Uterus (tissue), 2 donors: ENCODE results near the gene COL19A1.

Source experiments
- POLR2A ChIP-seq, 2 donors: fragments of 450-650 bp; IDR thresholded peaks; one replicate each; pipeline ENCODE4 v1.6.1; 2016; ENCODE audit warnings: antibody characterized with exemption in 2 of 2, mild to moderate bottlenecking in 1 of 2, moderate library complexity in 1 of 2
- TF ChIP-seq, protein P1 (sequence below), 4 experiments: fragments of 200-600 bp in 2 of 4; fragments of 450-650 bp in 2 of 4; sonication (generic) in 2 of 4; IDR thresholded peaks; one replicate each; pipeline ENCODE4 v1.5.1; 2016 to 2019; ENCODE audit warnings: antibody characterized with exemption in 4 of 4, mild to moderate bottlenecking in 2 of 4, moderate library complexity in 1 of 4

DNA sequence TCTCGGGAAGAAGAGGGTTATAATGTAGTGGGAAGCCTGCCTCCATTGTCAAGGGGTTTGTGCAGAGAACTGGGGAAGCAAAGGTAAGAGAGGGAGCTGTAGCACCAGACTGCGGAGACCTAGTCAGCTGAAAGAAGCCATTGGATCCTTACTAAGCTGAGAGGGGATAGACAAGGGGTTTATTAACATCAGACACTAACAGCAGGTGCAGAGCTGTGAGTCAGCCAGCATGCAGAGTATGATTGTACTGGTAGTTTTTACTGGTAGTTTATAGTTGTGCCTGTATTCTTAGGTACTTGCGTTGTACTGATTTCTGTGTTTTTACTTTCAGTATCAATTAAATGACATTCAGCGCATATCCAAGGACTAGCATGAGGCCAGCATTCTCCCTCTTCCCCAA lies 17.8 kb upstream of the COL19A1 start:
- TF ChIP-seq, protein P1, sequence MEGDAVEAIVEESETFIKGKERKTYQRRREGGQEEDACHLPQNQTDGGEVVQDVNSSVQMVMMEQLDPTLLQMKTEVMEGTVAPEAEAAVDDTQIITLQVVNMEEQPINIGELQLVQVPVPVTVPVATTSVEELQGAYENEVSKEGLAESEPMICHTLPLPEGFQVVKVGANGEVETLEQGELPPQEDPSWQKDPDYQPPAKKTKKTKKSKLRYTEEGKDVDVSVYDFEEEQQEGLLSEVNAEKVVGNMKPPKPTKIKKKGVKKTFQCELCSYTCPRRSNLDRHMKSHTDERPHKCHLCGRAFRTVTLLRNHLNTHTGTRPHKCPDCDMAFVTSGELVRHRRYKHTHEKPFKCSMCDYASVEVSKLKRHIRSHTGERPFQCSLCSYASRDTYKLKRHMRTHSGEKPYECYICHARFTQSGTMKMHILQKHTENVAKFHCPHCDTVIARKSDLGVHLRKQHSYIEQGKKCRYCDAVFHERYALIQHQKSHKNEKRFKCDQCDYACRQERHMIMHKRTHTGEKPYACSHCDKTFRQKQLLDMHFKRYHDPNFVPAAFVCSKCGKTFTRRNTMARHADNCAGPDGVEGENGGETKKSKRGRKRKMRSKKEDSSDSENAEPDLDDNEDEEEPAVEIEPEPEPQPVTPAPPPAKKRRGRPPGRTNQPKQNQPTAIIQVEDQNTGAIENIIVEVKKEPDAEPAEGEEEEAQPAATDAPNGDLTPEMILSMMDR (IDR thresholded peaks at IDR 0.05): no peak
- TF ChIP-seq POLR2A (IDR thresholded peaks at IDR 0.05): no peak
